MV-4-11 (cell line): ENCODE data around the gene FOXK1.
A peak's percentile ranks its signal among the peaks of the same experiment; 100 is the strongest.

Experiments used
- DNase-seq: peaks from one replicate; lab custom pipeline; 2025; lab: John Stamatoyannopoulos, UW

The FOXK1 gene

DNA sequence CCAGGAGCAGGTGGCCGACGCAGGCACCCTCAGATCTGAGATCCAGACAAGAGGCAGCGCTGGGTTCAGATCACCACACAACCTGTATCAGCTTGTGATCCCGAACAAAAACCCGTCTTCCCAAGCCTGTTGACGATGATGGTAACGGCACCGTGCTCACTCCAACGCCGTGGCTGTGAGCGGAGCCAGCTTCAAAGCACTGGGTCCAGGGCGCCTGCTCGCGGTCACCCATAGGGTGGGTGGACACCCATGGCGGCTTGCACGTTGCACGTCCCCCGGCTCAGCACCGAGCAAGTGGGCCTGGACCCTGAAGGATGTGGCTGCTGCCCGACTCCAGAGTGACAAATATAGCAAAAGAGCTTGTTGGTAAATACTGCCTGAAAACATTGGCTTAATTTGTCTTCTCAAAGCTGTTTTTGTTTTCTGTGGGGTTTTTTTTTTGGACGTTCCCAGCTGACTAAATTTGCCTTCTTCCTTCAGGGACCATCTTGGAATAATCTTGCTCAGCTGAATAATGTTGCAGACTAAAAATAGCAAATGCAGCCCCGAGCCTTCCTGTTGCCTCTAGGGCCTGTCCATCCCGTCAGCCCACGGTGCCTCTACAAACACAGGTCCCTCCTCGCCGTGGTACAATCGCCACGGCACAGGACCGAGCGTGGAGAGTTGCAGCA is 41.0 kb downstream of the FOXK1 start:
- DNase-seq = no peak

DNA sequence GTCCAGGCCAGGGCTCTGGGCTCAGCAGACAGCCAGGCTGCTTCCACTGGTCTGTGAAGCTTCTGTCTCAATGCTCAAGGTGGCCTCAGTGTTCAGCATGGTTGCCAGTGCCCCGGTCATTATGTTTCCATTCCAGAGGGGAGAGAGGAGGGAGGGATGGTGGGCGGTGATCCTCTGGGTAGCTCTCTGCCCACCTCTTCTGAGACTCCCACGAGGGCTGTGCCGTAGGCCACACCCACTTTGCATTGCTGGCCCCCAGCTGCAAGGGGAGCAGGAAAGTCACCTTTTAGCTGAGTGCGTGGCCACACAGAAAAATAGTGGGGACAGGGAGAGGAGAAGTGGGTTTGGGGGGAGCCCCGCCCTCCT is 42.5 kb downstream of the FOXK1 start:
- DNase-seq = peak; percentile 35

DNA sequence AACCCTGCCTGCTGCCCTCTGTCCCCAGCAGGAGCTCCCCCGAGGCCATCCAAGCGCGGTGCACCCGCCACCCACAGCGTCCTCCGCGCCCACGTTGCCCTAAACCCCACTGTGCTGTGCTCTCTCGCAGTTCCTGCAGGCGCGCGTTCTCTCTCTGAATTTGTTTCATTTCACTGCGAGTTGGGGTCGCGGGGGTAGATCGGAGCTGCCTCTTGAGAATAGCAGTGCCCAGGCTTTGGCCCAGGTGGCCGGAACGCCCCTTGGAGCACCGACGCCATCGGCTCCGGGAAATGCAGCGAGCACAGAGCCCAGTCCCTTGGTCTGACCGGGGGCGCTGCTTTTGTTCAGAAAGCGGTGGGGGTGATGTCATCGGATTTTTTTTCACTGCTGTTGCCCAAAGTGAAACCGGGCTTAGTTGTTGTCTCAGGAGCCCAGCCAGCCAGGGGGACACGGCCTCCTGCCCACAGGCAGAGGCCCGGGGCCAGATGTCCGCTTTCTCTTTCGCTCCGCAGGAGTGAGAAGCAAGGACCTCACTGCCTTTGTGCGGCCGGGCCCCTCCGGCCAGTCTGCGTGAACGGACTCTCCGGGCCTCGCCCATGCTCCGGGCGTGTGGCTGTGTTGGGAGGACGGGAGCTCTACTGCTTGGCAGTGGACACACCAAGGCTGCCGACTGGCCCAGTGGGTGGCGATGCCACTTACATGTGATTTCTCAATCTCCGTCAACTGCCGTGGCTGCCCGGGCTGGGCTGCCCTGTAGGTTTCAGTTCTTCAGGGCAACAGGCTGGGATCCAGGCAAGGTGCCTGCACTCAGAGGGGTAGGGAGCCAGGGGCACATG is 43.1 kb downstream of the FOXK1 start:
- DNase-seq = peak; percentile 81

DNA sequence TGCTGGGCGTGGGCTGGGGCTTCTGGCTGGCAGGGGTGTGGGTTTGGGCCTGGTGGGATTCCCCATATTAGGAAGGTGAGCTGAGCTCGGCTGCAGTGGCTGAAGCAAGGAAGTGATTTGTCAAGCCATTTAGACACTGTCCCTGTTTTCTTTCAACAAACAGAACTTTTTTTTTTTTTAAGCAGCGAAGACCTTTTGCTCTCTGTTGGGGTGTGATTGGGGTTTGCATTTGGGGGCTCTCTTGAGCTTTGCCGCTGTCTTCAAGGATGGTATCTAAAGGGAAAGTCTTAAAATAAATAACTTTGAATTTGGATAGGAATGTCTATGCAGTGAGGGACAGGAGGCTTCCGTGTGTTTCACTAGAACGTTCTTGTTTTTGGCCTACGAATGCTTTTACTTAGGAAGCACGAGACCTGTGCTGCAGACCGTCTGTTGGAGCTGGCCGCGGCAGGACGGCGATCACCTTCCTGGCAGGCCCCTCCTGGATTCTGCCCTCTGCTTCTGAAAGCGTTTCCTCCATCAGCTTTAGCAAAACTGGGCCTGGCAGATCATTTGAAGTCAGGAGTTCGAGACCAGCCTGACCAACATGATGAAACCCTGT is 43.9 kb downstream of the FOXK1 start:
- DNase-seq = no peak

DNA sequence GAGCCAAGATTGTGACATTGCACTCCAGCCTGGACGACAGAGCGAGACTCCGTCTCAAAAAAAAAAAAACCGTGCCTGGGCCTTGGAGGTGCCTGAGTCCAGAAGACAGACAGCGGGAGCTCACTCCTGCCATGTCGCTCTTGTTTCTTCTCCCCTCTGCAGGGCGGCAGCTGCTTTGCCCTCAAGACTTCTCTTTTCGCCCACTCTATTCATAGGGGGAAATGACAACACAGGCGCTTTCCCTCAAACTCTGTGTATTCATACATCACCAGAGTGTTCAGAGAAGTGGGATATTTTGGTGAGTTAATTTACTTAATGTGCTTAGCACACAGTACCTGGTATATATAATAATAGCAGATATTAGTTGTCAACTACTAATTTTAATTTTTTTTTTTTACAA is 44.5 kb downstream of the FOXK1 start:
- DNase-seq = peak; percentile 74

DNA sequence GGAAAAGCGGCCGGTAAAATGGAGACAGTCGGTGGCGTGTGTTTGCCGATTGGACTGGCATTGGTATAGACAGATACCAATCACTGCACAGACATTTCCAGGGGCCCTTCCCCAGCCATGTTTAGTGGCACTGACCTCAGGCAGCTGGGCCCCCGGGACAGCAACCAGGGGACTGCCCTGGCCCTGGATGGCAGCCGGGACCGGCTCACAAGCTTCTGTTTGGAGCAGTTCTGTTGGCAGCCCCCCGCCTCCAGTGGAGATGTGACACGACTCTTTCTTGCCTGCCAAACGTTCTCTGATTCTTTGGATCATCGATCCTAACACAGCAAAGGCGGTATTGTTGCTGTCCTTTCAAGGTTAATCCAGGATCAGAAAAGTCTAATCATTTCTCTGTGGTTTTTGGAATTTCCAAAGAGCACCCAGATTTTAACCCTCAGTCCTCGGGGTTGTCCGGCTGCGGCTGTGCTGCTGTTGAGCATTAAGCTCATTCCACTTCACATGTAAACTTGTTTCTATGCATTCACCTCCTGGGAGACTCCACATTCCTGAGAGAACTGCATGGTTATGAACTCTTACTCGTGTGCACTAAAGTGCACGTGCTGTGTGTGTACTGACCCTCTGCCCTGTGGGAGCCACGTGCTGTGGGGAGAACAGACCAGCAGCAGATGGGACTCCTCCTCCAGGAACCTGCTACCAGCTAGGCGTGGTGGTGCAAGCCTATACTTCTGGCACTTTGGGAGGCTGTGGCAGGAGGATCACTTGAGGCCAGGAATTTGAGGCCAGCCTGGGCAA is 46.0 kb downstream of the FOXK1 start:
- DNase-seq = no peak

DNA sequence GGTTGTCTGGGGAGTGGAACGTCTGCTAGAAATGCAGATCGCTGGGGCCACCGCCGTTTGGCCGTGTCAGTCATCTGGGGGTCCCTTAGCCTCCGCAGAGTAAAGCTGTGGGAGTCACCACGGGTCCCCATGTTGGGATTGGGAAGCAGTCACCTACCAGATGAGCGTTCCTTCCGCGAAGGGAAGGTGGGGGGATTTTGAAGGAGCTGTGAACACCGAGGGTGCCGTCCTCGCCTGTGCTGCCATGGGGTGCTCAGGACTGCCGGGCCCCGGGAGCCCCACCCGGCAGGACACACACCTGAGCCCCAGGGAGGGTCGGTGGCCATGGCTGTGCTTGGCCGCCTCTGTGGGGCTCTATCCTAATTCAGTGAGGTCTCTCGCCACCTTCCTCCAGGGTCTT is 47.2 kb downstream of the FOXK1 start:
- DNase-seq = no peak

DNA sequence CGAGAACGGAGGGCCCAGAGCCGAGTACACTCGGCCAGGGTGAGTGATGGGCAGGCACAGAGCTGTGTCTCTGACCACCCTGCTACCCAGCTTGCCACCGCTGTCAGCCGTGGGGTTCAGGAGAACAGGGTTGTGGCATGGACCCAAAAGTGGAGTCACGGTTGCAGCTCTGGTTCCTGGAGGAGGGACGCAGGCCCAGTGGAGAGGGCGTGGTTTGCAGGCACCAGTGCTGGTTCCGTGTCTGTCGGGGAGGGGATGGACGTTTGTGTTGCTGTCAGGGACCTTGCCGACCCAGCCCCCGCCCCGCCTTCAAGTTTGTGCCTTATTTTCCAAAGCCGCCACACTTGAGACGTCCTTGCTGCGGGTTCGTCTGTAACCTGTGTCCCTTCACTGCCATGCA is 48.2 kb downstream of the FOXK1 start:
- DNase-seq = no peak

DNA sequence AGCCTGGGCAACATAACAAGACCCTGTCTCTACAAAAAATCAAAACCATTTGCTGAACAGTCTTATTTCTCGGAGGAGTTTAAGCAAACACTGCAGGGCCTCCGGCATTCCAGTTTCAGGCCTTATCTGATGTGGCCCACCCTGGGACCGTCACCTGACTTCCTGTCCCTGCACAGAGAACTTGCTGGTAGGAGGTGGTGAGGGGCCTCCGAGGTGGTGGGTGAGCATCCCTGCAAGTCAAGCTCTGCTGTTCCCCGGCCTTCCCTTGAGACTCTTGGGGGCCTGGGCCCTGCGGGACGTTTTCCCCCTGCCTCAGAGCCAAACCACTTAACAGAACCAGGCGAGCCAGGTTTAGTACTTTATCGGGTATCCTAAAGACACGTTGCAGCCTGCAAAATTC is 48.9 kb downstream of the FOXK1 start:
- DNase-seq = no peak

DNA sequence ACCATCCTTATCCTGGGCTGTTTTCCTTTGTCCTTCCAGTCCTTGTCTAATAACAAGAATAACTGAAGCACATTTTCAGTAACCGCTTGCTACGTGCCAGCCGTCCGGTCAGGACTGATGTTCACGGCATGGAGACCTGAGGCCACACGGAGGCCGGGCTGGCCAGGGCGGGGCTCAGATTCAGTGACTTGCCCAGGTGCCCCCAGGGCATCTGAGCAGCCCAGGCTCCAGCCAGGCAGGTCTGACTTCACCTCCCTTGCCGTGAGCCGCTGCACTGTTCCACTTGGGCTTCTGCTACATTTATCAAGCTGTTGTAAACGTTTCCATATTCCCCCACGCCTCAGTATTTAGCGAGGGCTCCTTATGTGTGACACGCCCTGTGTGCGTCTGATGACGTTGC is 49.7 kb downstream of the FOXK1 start:
- no peak for DNase-seq

DNA sequence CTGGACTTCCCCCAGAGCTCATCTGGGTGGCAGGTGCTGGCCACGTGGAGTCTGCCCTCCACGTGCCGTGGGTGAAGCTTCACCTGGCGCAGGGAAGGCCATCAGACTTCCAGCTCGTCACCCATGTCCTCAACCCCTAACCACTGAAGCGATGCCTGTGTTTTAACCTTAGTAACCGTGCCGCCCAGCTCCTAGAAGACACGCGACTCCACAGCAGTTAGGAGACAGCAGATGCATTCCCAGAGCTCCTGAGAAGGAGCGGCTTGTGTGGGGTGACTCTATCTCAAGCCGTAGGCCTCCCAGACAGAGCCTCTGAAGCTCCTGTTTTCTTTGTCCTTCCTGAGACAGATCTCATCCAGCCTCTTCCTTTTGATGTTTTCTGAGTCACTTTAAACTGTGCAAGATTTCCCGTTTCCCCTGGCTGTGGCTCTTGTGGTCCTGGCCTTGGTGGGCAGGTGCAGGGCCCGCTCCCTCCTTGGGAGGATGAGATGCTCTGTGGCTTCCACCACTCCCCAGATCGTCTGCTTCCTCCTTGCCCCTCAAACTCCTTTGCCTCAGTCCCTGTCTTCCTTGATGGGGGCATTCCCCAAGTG is 51.9 kb downstream of the FOXK1 start:
- DNase-seq = peak; percentile 73

DNA sequence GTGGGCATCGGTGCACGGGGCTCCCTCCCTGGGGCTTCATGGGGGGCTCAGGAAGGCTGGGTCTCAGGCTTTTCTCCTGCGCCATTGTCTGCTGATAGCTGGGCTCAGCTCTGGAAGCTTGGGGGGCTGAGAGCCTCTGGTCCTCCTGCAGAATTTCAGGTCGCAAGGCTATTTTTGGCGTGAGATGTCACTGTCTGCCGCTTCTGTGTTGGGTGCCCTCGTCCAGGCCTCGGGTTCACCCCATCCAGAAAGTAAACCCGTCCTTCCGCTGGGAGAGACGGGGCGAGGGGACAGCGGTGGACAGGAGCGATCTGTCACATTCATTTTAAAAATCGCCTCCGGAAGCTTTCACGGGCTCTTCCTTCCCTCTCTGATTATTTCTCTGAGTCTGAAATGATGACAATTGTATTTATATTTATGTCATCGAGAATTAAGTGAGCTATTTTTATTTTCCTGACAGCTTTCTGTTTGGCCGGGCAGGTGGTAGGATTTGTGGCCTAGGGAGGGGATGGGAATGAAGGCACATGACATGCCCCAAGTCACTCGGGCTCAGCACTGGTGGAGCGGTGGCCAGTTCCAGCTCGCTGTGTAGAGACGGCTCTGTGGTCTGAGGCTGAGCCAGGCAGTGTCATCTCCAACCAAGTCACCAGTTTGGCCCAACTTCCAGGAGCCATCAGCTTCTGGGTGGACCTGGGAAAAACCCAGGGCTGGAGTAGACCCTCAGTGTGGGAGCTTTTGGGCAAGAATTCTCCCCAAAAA is 52.7 kb downstream of the FOXK1 start:
- no peak for DNase-seq

DNA sequence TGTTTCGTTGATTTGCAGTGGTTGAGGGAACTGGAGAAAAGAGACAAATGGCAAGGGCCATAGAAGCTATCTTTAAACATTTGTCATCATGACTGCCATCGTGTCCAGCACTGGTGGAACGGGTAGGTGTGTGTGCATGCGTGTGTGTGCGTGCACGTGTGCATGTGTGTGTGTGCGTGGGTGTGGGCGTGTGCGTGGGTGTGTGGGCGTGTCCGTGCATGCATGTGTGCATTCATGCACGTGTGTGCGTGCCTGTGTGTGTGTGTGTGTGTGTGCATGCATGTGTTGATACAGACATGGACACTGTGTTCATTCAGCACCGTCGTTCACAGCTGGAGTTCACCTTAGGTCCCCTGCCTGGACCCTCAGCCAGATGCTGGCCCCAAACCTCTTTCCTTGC is 55.2 kb downstream of the FOXK1 start:
- DNase-seq = no peak

DNA sequence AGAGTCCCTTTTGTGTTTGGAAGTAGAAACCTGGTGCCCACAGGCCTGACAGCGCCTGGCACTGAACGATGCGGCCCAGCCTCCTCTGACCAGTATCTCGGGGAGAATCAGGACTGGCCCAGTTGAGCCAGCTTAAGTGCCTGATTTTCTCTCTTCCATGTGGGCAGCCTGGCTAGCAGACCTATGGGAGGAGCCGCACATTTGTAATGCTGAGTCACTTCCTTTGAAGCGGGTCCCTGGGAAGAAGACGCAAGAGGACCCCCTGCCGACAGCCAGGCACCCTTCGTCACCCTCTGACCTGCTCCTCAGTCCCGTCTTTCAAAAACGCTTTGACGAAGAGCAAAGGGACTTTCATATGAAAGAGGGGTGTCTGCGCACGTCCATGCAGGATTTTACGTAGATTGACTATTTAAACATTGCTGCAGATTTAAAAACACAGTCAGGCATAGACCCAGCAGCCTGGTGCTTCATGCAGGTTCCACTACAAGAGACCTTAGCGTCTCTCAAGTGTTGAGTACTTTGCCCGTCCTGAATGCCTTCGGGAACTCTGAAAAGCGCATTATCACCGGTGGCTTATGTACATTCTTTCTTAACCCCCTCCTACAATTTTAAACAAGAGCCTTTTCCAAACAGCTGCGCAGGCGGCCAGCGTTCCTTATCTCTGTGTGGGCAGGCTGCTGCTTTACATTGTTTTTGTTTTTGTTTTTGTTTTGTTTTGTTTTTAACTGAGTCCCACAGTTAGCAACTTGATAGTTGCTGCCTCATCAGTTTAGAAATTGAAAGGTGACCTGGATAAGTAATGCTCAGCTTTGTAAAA is 56.8 kb downstream of the FOXK1 start:
- DNase-seq = peak; percentile 75

DNA sequence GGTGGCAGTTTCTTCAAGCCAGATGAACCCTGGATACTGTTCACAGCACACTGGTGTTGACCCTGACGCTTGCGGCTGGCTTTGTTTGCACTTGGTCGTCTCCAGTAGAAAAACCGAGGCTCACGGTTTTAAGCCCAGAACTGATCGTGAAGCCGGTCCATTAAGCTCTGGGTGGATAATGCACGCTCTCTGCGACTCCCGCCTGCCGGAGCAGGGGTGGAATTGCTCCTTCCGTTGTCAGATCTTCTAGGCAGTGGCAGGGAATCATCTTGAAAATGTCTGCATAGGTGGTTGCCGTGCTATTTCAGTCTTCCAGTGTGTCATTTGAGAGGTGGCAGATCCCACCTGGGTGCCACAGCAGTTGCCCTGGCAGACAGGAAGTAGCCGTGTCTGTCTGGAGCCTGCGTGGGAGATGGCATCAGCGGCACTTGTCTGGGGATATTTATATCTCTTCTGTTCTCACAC is 57.5 kb downstream of the FOXK1 start:
- no peak for DNase-seq

DNA sequence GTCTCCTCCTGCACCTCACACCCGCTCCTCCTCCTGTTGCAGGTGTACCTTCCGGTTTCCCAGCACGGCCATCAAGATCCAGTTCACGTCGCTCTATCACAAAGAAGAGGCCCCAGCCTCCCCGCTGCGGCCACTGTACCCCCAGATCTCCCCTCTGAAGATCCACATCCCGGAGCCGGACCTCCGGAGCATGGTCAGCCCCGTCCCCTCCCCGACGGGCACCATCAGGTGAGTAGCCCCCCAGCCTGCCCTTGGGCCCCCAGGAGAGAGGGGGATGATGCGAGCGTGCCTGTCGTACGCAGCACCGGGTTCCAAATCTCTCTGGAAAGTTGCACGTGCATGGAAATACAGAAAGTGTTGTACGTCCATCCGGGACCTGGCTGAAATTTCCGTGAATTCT is 58.7 kb downstream of the FOXK1 start:
- DNase-seq = no peak

DNA sequence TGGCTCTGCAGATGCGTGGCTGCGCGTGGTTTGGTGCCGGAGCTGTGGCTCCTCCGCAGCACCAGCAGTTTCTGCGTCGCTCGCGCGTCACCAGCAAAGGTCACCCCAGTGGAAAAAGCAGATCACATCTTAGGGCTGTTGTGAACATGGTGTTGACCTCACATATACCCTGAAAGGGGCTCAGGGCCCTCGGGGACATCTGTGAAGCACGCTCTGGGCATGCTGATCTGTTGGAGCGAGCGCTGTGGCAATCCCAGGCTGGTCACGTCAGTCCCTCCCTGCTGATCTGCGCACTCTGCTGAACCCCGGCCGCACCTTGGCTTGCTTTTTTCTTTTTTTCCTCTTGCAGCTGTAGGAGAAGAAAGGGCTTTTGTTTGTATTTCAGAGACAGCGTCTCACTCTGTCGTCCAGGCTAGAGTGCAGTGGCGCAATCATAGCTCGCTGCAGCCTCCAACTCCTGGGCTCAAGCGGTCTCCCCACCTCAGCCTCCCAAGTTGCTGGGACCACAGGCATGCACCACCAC is 60.0 kb downstream of the FOXK1 start:
- no peak for DNase-seq

DNA sequence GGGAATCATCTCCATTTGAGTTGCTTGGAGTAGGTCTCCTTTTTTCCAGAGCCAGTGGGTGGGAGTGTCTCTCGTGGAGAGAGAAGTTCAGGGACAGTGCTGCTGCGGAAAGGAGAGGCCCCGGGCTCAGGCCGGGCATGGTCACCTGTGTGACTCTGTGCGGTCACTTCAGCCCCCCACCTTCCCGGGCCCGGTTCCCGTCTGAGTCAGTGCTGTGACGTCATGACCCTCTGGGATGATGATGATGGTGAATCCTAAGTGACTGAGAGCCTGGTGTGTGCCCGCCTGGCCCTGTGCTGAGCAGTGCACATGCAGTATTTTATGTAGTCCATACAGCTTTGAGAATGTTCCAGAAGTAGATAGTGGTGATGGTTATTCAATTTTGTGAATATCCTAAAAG is 60.8 kb downstream of the FOXK1 start:
- DNase-seq = no peak

DNA sequence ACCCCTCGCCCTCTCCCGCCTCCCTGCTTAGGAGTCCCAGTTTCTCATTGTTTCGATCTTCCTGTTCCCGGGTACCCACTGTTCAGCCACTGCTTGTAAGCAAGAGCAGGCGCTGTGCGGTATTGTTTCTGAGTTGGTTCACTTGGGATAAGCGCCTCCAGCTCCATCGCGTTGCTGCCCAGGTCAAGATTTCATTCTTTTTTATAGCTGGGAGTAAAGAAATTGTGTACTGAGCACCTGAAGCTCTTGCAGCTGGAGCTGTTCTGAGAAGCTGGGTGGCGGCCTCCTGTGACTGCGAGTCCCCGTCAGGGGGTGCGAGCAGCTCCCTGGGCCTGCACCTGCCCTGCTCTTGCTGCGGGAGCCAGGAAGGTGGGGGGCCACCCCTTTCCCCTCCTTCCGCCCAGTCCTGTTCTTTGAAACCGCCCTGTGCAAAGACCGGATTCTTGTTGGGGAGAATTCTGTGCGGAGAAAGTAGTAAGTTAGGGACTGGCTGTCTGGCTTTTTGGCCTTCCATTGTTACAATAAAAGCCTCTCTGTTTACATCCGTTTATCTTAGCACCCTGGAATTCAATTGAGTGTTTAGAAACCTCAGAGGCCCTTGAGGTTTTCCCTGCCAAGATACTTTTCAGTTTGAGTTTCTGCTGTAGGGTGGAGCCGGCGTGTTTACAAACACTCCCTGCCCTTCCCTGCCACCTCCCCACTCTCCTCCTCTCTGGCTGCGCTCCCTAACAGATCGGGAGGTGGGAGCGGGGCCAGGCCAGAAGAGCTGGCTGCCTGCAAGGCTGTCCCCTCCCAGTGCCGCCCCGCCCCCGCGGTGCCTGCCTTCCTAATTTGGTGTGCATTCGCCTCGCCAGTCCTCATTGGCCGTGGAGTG is 62.5 kb downstream of the FOXK1 start:
- DNase-seq = peak; percentile 83
